ENCODE results near the gene TMEM134. TPM values are rescaled to one million over a fixed set of nuclear protein-coding genes. Genes with fewer than 3 reads are reported as not detected.
"Not testable (repeated sequence)": the region's sequence is repeated elsewhere in the genome, so short reads cannot be mapped to it uniquely, and the experiment has no call there.

The TMEM134 gene
- total RNA-seq, 1 donor from 2014 or later, result 91.5 TPM

GRCh38 chr11:67466367-67466766 is 2.7 kb downstream of the TMEM134 start:
- ATAC-seq, result no peak
- intact Hi-C loops (cut with micrococcal nuclease), result no loop called here

DNA sequence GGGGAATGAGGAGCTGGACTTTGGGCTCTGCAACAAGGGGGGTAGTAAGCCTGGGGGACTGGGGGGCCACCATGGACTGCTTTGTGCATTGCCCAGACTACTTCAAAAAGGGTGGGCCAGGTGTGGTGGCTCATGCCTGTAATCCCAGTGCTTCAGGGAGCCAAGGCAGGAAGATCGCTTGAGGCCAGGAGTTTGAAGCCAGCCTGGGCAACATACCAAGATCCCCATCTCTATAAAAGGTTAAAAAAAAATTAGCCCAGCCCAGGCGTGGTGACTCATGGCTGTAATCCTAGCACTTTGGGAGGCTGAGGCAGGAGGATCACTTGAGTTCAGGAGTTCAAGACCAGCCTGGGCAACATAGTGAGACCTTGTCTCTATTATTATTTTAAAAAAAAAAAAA is 3.5 kb downstream of the TMEM134 start:
- ATAC-seq; intact Hi-C loops (cut with micrococcal nuclease); DNase-seq: not testable (repeated sequence)

More at GRCh38 chr11:67466367-67466766, 2.7 kb downstream of the TMEM134 start:
- no peak for DNase-seq

DNA sequence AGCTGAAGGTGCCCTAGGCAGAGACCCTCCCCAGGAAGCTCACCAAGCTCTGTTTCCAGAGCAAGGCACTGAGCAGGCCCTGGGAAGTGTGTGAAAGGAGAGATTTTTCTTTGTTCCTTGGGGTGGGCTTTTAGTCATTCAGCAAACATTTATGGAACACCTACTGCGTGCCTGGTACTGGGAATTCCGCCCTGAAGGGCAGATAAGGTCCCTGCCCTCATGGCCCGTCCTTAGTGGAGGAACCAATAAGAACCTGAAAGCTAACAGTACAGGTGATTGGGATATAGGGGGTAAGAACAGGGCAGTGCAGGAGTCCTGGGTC is 3.9 kb downstream of the TMEM134 start:
- intact Hi-C loops (cut with micrococcal nuclease), result no loop called here
- no peak for ATAC-seq
- no peak for DNase-seq

DNA sequence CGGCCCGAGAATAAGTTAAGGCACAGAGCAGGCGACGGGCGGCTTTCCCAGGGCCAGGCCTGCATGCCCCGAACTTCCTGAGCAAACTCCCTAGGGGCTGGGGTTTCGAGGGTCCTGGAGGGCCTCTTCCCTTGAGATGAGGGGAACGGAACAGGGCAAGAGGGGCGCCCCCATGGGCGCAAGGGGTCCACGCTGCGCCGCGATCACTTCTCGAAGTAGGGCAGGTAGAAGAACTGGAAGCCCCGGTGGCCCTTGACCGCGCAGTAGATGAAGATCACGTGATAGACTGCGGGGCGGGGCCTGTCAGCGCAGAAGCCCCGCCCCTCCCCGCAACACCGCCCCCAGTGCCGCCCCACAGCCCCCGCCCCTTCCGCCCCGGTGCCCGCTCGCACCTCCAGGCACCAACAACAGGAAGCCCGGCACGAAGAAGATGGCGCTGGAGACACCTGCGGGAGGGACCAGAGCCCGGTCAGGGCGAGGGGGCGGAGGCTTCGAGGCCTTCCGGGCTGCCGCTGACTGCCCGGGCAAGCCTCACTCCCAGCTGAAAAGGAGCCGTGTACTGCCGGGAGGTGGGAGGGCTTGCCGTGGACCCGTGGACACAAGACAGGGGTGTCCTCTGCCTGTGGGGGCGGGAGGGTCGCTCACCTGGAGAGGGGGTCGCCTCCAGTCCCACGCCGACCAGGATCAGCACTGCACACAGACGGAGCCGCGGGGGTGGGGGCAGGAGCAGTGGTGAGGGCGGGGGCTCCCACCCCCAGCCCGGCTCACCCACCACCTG is 4.5 kb downstream of the TMEM134 start:
- intact Hi-C loops (cut with micrococcal nuclease), result no loop called here
- DNase-seq (peak; percentile 91), ATAC-seq (peak; percentile 72)

DNA sequence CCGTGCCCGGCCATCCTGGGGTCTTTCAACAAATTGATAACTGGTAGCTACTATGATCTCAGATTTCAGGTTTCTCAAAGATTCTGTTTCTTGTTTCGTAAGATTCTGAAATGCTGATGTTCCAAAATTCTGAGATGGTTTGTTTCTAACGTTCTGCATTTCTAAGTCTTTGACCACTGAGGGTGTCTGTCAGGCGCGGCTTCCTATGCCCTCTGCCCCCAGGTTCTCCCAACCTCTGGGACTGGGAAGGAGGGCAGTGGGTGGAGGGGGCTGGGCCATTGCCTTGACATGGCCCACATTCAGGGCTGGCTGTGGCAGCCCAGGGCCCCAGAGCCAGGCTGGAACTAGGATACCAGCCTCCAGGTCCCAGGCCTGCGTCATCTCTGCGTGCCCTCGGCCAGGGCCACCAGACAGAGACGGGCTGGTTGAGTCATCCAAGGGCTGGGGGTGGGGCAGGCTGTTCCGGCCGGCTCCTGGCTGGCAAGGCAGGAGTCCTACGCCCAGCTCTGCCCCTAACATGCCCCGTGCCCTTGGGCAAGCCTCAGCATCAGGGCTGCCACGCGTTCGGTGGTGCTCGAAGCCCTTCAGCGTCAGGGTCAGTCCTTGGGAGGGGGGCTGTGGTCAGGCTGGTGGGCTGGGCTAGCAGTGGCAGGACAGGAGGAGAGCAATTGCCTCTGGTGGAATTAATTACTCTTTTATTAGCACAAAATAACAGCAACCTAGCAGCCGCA is 5.2 kb downstream of the TMEM134 start:
- peak; percentile 17 for ATAC-seq
- intact Hi-C loops (cut with micrococcal nuclease), result no loop called here
- DNase-seq, result peak; percentile 62

GRCh38 chr11:67463186-67463585 is 5.9 kb downstream of the TMEM134 start:
- intact Hi-C loops (cut with micrococcal nuclease), result no loop called here
- DNase-seq, result no peak

DNA sequence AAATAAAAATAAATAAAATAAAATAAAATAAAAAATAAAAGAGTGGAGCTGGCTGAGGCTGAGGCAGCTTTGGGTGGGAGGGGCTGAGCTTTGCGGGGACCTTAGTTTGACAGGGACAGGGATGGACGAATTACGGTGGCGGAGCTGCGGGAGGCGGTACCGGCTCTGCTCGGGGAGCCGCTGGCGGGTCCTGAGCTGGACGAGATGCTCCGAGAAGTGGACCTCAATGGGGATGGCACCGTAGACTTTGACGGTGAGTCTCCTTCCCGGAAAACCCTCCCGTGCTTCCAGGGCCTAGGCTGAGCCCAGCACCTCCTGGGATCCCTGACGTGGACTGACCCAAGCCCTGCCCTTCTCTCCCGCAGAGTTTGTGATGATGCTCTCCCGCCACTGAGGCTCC is 10.8 kb downstream of the TMEM134 start:
- ATAC-seq (no peak), DNase-seq (no peak)
- intact Hi-C loops (cut with micrococcal nuclease), result no loop called here

More at GRCh38 chr11:67463186-67463585, 5.9 kb downstream of the TMEM134 start:
- ATAC-seq, result no peak

- intact Hi-C loops (cut with micrococcal nuclease), result no loop called here
- ATAC-seq, result no peak
These were observed 11.6 kb downstream of the TMEM134 start for GRCh38 chr11:67457453-67457852.

DNA sequence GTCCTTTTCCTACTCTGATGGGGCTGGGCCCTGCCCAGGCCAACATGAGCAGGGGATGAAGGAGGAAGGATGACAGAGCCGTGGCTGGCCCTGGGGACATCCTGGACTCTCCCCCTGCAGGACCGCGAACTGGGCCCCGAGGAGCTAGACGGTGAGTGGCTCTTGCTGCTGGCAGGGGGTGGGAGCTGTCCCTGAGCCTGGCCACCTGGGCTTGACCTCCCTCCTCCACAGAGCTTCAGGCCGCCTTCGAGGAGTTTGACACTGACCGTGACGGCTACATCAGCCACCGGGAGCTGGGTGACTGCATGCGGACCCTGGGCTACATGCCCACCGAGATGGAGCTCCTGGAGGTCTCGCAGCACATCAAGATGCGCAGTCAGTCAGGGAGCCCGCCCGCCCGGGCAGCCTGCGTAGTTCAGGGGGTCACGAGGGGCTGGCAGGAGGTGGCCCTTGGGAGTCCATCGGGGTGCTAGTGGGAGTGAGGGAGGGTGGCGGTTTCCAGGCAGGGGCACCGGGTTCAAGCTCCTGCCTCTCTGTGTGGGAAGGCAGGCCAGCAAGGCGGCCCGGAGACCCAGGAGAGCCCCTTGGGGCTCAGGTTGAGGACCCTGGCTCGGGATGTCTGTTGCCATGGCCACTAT is 12.9 kb downstream of the TMEM134 start:
- ATAC-seq (no peak), DNase-seq (no peak)
- intact Hi-C loops (cut with micrococcal nuclease), result no loop called here

More at GRCh38 chr11:67457453-67457852, 11.6 kb downstream of the TMEM134 start:
- no peak for DNase-seq

DNA sequence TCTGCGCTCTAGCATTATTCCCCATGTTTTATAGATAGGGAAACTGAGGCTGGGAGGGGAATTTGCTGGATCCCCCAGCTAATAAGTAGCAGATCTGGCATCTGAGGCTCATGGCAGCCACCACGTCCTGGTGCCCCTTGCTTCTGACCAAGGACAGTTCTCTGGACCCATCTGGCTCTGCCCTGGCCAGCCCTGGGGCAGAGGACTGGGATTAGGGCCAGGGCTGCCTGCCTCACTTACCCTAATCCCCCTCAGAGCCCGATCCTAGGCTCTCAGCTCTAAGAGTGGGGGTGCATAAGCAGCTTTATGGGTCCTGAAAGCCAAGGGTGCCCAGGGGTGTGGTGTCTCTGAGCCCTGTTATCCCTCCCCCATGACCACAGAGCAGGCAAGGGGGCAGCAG is 14.0 kb downstream of the TMEM134 start, which contains the start of gene CABP4:
CABP4 (plus strand) TSS at position 301 of the 400 bp plus-strand sequence; CDS start at position 371, 70 bp downstream.
- intact Hi-C loops (cut with micrococcal nuclease), result no loop called here
- no peak for ATAC-seq

DNA sequence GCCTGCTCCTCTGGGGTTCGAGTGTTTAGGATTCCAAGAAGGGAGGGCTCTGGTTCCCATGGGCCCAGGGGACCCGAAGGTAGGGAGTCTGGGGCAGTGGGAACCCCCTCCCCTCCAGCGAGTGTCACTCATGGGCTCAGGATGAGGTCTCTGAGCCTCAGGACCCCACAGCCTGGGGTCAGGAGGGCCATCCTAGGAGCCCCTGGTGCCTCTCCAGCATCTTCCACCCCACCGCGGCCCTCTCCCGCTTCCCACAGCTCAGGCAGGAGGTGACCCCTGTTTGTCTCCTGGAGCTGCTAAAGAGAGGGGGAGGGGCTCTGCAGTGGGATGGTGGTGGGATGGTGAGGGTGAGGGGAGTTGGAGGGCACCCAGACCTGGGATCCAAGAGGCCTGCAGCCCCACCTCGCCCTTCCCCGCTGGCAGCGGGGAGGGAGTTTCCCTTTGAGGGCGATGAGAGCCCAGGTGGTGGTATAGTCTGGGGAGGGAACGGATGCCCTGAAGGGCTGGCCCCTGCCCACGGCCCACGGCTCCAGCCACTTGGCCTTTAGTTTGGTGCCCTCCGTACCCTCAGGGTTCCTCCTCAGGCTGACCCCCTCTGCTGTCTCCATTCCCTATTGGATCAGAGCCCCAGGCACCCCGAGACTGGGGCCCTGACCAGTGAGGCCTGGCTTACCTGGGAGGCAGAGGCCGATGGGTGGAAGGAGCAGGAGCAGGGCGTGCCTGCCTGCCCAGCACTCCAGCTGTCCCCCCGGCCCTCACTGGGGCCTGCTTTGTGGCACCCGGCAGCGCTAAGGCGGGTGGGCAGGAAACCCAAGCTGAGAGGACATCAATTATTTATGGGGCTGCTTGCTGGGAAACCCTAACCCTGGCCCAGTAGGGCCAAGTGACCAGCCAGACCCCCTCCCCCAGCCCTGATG is 15.0 kb downstream of the TMEM134 start:
- DNase-seq, result no peak
- ATAC-seq, result no peak

More for the DNA sequence above, 14.0 kb downstream of the TMEM134 start, which contains the start of gene CABP4:
- no peak for DNase-seq

GRCh38 chr11:67452141-67452952 is 16.7 kb downstream of the TMEM134 start, which contains the start of gene GPR152:
Gene GPR152 (minus strand): TSS chr11:67452729. CDS start chr11:67452724, 5 bp downstream.
- ATAC-seq, result peak; percentile 50
- DNase-seq, result peak; percentile 71
- intact Hi-C loops (cut with micrococcal nuclease), result no loop called here

More for the DNA sequence above, 15.0 kb downstream of the TMEM134 start:
- intact Hi-C loops (cut with micrococcal nuclease), result no loop called here

GRCh38 chr11:67451658-67451976 is 17.4 kb downstream of the TMEM134 start:
- intact Hi-C loops (cut with micrococcal nuclease), result no loop called here
- no peak for DNase-seq

DNA sequence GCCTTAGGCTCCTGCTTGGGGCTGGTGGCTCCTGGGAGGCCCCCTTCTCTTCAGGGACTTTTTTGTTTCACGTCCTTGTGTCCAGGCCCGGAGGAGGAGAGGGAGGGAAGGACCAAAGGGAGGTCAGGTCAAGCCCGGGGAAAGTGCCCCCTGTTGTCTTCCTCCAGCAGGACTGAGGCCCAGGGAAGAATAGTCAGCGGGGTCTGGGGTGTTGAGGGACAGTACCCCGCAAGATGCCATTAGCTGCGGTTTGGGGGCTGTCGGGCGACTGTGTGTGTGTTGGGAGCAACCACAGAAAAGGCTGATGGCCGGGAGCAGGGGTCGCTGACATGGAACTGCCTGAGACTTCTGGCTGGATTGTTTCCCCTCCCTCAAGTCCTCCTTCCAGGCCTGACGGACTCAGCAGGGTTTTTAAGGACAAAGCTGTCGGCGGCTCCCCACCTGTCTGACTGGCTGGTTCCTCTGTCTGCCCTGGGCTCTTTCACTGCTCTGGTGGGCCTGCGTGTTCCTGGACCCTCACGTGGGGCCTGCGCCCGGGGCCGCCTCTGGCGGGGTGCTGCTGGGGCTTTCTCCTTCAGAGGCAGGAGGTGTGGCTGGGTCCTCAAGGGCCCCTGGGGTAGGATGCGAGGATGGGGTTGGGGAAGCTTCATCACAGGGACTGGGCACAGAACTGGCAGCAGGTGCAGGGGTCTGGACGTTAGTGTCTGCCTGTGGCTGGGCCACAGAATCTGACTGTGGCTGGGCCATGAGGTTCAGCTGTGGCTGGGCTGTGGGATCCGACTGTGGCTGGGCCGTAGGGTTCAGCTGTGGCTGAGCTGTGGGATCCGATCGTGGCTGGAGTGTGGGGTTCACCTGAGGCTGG is 18.0 kb downstream of the TMEM134 start:
- ATAC-seq, result no peak
- intact Hi-C loops (cut with micrococcal nuclease), result no loop called here
- DNase-seq, result no peak

More at GRCh38 chr11:67451658-67451976, 17.4 kb downstream of the TMEM134 start:
- ATAC-seq, result no peak

- no peak for DNase-seq
- intact Hi-C loops (cut with micrococcal nuclease), result no loop called here
- peak; percentile 57 for ATAC-seq
These were observed 19.8 kb downstream of the TMEM134 start for GRCh38 chr11:67449116-67449844.

- DNase-seq (no peak), ATAC-seq (no peak)
- intact Hi-C loops (cut with micrococcal nuclease), result no loop called here
These were observed 20.8 kb downstream of the TMEM134 start for GRCh38 chr11:67448220-67448609.
